ENCODE results near the gene SRGAP1.

Gene SRGAP1

GRCh38 chr12:63907561-63907960 lies 63.1 kb downstream of the SRGAP1 start:
- no peak for DNase-seq (ENCODE audit: low read depth)

- DNase-seq (ENCODE audit: low read depth) = no peak
Observed at GRCh38 chr12:63909746-63910145, 65.2 kb downstream of the SRGAP1 start.

GRCh38 chr12:63911341-63911740 lies 66.8 kb downstream of the SRGAP1 start:
- DNase-seq (ENCODE audit: low read depth) = no peak

- DNase-seq (ENCODE audit: low read depth) = no peak
Observed at GRCh38 chr12:63912651-63913050, 68.2 kb downstream of the SRGAP1 start.

- DNase-seq (ENCODE audit: low read depth) = no peak
Observed at GRCh38 chr12:63913929-63914328, 69.4 kb downstream of the SRGAP1 start.

GRCh38 chr12:63915105-63915800 lies 70.8 kb downstream of the SRGAP1 start:
- DNase-seq (ENCODE audit: low read depth) = no peak

GRCh38 chr12:63916561-63917476 lies 72.3 kb downstream of the SRGAP1 start:
- DNase-seq (ENCODE audit: low read depth) = no peak

- DNase-seq (ENCODE audit: low read depth) = no peak
Observed at GRCh38 chr12:63917477-63917862, 73.0 kb downstream of the SRGAP1 start.

GRCh38 chr12:63917864-63918799 lies 73.6 kb downstream of the SRGAP1 start:
- peak; percentile 96 for DNase-seq (ENCODE audit: low read depth)

GRCh38 chr12:63918800-63919300 lies 74.3 kb downstream of the SRGAP1 start:
- DNase-seq (ENCODE audit: low read depth) = no peak

- no peak for DNase-seq (ENCODE audit: low read depth)
Observed at GRCh38 chr12:63919756-63920155, 75.3 kb downstream of the SRGAP1 start.

GRCh38 chr12:63921157-63921556 lies 76.7 kb downstream of the SRGAP1 start:
- DNase-seq (ENCODE audit: low read depth) = no peak

GRCh38 chr12:63922474-63922873 lies 78.0 kb downstream of the SRGAP1 start:
- no peak for DNase-seq (ENCODE audit: low read depth)

GRCh38 chr12:63924781-63925180 lies 80.3 kb downstream of the SRGAP1 start:
- no peak for DNase-seq (ENCODE audit: low read depth)

- DNase-seq (ENCODE audit: low read depth) = no peak
Observed at GRCh38 chr12:63927511-63927910, 83.0 kb downstream of the SRGAP1 start.

- no peak for DNase-seq (ENCODE audit: low read depth)
Observed at GRCh38 chr12:63928305-63928704, 83.8 kb downstream of the SRGAP1 start.

- DNase-seq (ENCODE audit: low read depth) = no peak
Observed at GRCh38 chr12:63929426-63929825, 84.9 kb downstream of the SRGAP1 start.

- DNase-seq (ENCODE audit: low read depth) = peak; percentile 71
Observed at GRCh38 chr12:63930971-63931370, 86.5 kb downstream of the SRGAP1 start.

GRCh38 chr12:63931703-63932102 lies 87.2 kb downstream of the SRGAP1 start:
- no peak for DNase-seq (ENCODE audit: low read depth)

- no peak for DNase-seq (ENCODE audit: low read depth)
Observed at GRCh38 chr12:63934936-63935335, 90.4 kb downstream of the SRGAP1 start.

- no peak for DNase-seq (ENCODE audit: low read depth)
Observed at GRCh38 chr12:63935361-63935760, 90.9 kb downstream of the SRGAP1 start.

Data from GM04504 (cell line).